ENCODE measurements around the gene ADGRF3.

- TF ChIP-seq CTCF (conservative IDR thresholded peaks at IDR 0.05) (no peak), EZH2 (IDR thresholded peaks at IDR 0.05; ENCODE audit: low read depth) (no peak)
These were observed 48.1 kb upstream of the ADGRF3 start for GRCh38 chr2:26394694-26395093.
